ENCODE measurements around the gene RIPK4.

- TF ChIP-seq POLR2A (IDR thresholded peaks at IDR 0.05) (no peak), CTCF (IDR thresholded peaks at IDR 0.05) (no peak)
Observed at GRCh38 chr21:41691205-41692184, 75.4 kb downstream of the RIPK4 start.
